Panc1 (cell line): Measurements from ENCODE around the gene ADCY7.

Experiments used
- CTCF ChIP-seq: fragments of 450-650 bp; IDR thresholded peaks from 2 replicates; pipeline ENCODE4 v1.5.1; 2017; ENCODE audit warnings: mild to moderate bottlenecking
- POLR2AphosphoS5 ChIP-seq: IDR thresholded peaks from 2 replicates; pipeline ENCODE4 v1.6.1; 2012; ENCODE audit warnings: mild to moderate bottlenecking, low read depth, low read length, moderate library complexity
- REST ChIP-seq, 2 experiments: IDR thresholded peaks; 2 replicates each; pipeline ENCODE4 v1.6.1; 2011 to 2012; ENCODE audit warnings: low read depth in 2 of 2, control low read depth in 1 of 2, low read length in 1 of 2, mild to moderate bottlenecking in 1 of 2, moderate library complexity in 1 of 2; ENCODE audit not compliant: insufficient read depth in 1 of 2
- SIN3A ChIP-seq: IDR thresholded peaks from 2 replicates; pipeline ENCODE4 v1.6.1; 2012; ENCODE audit warnings: low read depth, mild to moderate bottlenecking, low read length, moderate library complexity, borderline replicate concordance; ENCODE audit not compliant: insufficient read depth
- TCF7L2 ChIP-seq: IDR thresholded peaks from 2 replicates; pipeline ENCODE4 v1.6.1; 2011; ENCODE audit warnings: mild to moderate bottlenecking, low read depth, low read length, inconsistent platforms

- TF ChIP-seq CTCF (no peak), POLR2AphosphoS5 (no peak), REST (IDR thresholded peaks at IDR 0.05; ENCODE audit: insufficient read depth in 1 of 2, low read depth in 2 of 2, low read length in 1 of 2) (no peak), SIN3A (no peak), TCF7L2 (no peak)
These were observed 36.2 kb downstream of the ADCY7 start for GRCh38 chr16:50302472-50303005.
